ENCODE data around the gene ALG13. TPM values are rescaled to one million over a fixed set of nuclear protein-coding genes. Genes with fewer than 3 reads are reported as not detected.

ALG13 gene
- total and polyA plus RNA-seq, 2 of the 8 experiments (the other 6 are each of a cell fraction or from before 2014, with no cell fraction given), result 44.3 to 93.6 TPM

DNA sequence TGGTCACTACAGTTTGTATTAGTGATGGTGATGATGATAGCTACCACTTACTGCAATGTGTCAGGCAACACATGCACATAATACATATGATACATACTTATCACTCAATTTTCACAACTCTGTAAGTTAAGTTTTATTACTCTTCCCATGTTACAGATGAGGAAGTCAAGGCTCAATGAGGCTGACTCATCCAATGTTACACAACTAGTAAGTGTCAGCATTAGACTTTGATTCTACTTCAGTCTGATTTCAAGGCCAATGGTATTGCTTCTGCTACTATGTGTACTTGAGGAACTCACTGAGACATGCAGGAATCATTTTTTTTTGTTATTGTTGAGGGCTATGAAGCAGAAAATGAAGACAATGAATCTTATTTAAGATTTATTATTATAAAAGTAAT, 98.6 kb downstream of the ALG13 start:
- no peak overlapping the region for H4K5ac ChIP-seq (ENCODE audit: insufficient read length, low read depth, low read length)
- no peak overlapping the region for H3K9ac ChIP-seq (replicated peaks in 1 of 4; ENCODE audit: extremely low read depth in 1 of 4, low read depth in 3 of 4, low read length in 3 of 4)
- FAIRE-seq (no peak), DNase-seq (ENCODE audit: low read depth in 1 of 2, low spot score in 2 of 2) (no peak)
- H2BK120ac ChIP-seq (replicated peaks; ENCODE audit: low read depth, low read length), result no peak overlapping the region
- H4K91ac ChIP-seq (replicated peaks; ENCODE audit: insufficient read length, low read length), result no peak overlapping the region
- no peaks in the 10 kb centered on the region for H3K79me1 ChIP-seq (ENCODE audit: low read depth, low read length)
- H4K20me1 ChIP-seq (replicated peaks in 1 of 2; ENCODE audit: control insufficient read depth in 1 of 2, insufficient read depth in 2 of 2, low read length in 2 of 2), result no peaks in the 10 kb centered on the region
- H3K9me3 ChIP-seq (ENCODE audit: insufficient read depth in 2 of 2, low read depth in 1 of 2, low read length in 1 of 2), result peaks cover 0 to 3% of the 10 kb centered on the region in 2 experiments; a peak in 1 of 4 replicates
- no peak overlapping the region for H2BK20ac ChIP-seq (ENCODE audit: low read length)
- H4K8ac ChIP-seq (ENCODE audit: extremely low read depth, insufficient read depth, low read length), result no peak overlapping the region
- no peak overlapping the region for H3K4ac ChIP-seq (replicated peaks; ENCODE audit: insufficient read length, low read depth, low read length)
- H3K27ac ChIP-seq (ENCODE audit: low read depth, low read length), result no peak overlapping the region
- no peaks in the 10 kb centered on the region for H3K27me3 ChIP-seq (replicated peaks in 1 of 4; ENCODE audit: control insufficient read depth in 3 of 4, extremely low read depth in 1 of 4, insufficient read depth in 3 of 4, low read length in 3 of 4)
- TF ChIP-seq GTF2F1 (IDR thresholded peaks at IDR 0.05; ENCODE audit: borderline replicate concordance, low read depth, low read length), result no peak
- TF ChIP-seq KDM4A (IDR thresholded peaks at IDR 0.05; ENCODE audit: low read depth, low read length, severe bottlenecking), result no peak
- TF ChIP-seq JUN (IDR thresholded peaks at IDR 0.05; ENCODE audit: low read depth, low read length), result no peak
- no peak for TF ChIP-seq RAD21 (IDR thresholded peaks at IDR 0.05 in 1 of 2, conservative IDR thresholded peaks at IDR 0.05 in 1 of 2; ENCODE audit: low read depth in 2 of 2, low read length in 2 of 2)
- TF ChIP-seq JUND (IDR thresholded peaks at IDR 0.05; ENCODE audit: low read length), result no peak
- TF ChIP-seq RFX5 (IDR thresholded peaks at IDR 0.05; ENCODE audit: borderline replicate concordance, low read depth, low read length), result no peak
- TF ChIP-seq SIRT6 (IDR thresholded peaks at IDR 0.05; ENCODE audit: low read length), result no peak
- no peak for TF ChIP-seq TBP (IDR thresholded peaks at IDR 0.05; ENCODE audit: low read depth, low read length)
- no peak for TF ChIP-seq NANOG (IDR thresholded peaks at IDR 0.05; ENCODE audit: insufficient read depth, low read depth, low read length, poor library complexity, severe bottlenecking)
- TF ChIP-seq TAF1 (IDR thresholded peaks at IDR 0.05; ENCODE audit: low read depth, low read length), result no peak
- TF ChIP-seq SP4 (IDR thresholded peaks at IDR 0.05; ENCODE audit: low read length), result no peak
- no peak for TF ChIP-seq POU5F1 (IDR thresholded peaks at IDR 0.05; ENCODE audit: low read depth, low read length)
- no peak for TF ChIP-seq PHF8 (conservative IDR thresholded peaks at IDR 0.05; ENCODE audit: low read depth, low read length)
- TF ChIP-seq BRCA1 (IDR thresholded peaks at IDR 0.05; ENCODE audit: low read depth, low read length), result no peak
- no peak for TF ChIP-seq CBX5 (IDR thresholded peaks at IDR 0.05; ENCODE audit: low read depth, low read length)
- TF ChIP-seq SP2 (IDR thresholded peaks at IDR 0.05; ENCODE audit: low read length), result no peak
- TF ChIP-seq HDAC6 (IDR thresholded peaks at IDR 0.05; ENCODE audit: low read depth, low read length), result no peak
- TF ChIP-seq YY1 (IDR thresholded peaks at IDR 0.05; ENCODE audit: low read depth, low read length), result no peak
- no peak overlapping the region for H2AFZ ChIP-seq (ENCODE audit: low read length)
- ChIA-PET POLR2A (ENCODE audit: partially characterized antibody) (no interaction called here), CTCF (ENCODE audit: partially characterized antibody) (no interaction called here)
- H2BK12ac ChIP-seq (ENCODE audit: low read depth, low read length), result no peak overlapping the region
- H3K18ac ChIP-seq (ENCODE audit: extremely low read depth, low read length), result no peak overlapping the region
- no peak overlapping the region for H2AK5ac ChIP-seq (ENCODE audit: low read depth, low read length)
- no peak overlapping the region for H3K4me2 ChIP-seq (ENCODE audit: insufficient read depth in 1 of 2, low read depth in 2 of 2, low read length in 2 of 2)
- H3K79me2 ChIP-seq (ENCODE audit: control insufficient read depth in 1 of 2, insufficient read depth in 2 of 2, low read length in 2 of 2), result no peaks in the 10 kb centered on the region
- H3K23ac ChIP-seq (ENCODE audit: insufficient read length), result no peak overlapping the region
- no peak overlapping the region for H3K14ac ChIP-seq (ENCODE audit: insufficient read length)
- no peak overlapping the region for H3K4me3 ChIP-seq (ENCODE audit: extremely low read depth in 1 of 4, insufficient read depth in 2 of 4, low read depth in 3 of 4, low read length in 4 of 4)
- no peak overlapping the region for H2BK5ac ChIP-seq (ENCODE audit: low read depth, low read length)
- H3K4me1 ChIP-seq (replicated peaks in 1 of 4; ENCODE audit: control insufficient read depth in 3 of 4, insufficient read depth in 4 of 4, low read length in 3 of 4), result no peaks in the 10 kb centered on the region
- H3K36me3 ChIP-seq (ENCODE audit: control insufficient read depth in 2 of 4, insufficient read depth in 4 of 4, low read length in 3 of 4), result no peaks in the 10 kb centered on the region
- no peak overlapping the region for H2BK15ac ChIP-seq (ENCODE audit: low read length)
- H3K23me2 ChIP-seq (ENCODE audit: low read depth, low read length), result no peaks in the 10 kb centered on the region
- no peak overlapping the region for H3K56ac ChIP-seq (replicated peaks; ENCODE audit: insufficient read length, low read depth, low read length)
